H9 (cell line): Measurements from ENCODE around the gene SPATA19. TPM values are rescaled to one million over a fixed set of nuclear protein-coding genes. Genes with fewer than 3 reads are reported as not detected.

Source experiments
- DNase-seq: peaks from one replicate; pipeline ENCODE4 v3.0.0-alpha.2; 2017
- H2AFZ ChIP-seq: one replicate; pipeline ENCODE4 v1.6.1; 2013; ENCODE audit warnings: mild to moderate bottlenecking, low read length, control low read depth, moderate library complexity
- H2AK5ac ChIP-seq: 2 replicates; pipeline ENCODE4 v1.6.1; 2013; ENCODE audit warnings: low read length, control low read depth, mixed read lengths; ENCODE audit not compliant: insufficient read length
- H2BK120ac ChIP-seq: one replicate; pipeline ENCODE4 v1.6.1; 2013; ENCODE audit warnings: low read depth, mild to moderate bottlenecking, low read length, control low read depth, inconsistent platforms; ENCODE audit not compliant: poor library complexity, severe bottlenecking
- H2BK12ac ChIP-seq: 2 replicates; pipeline ENCODE4 v1.6.1; 2013; ENCODE audit warnings: low read length, control low read depth, mixed read lengths, low read depth; ENCODE audit not compliant: insufficient read length
- H2BK15ac ChIP-seq: 2 replicates; pipeline ENCODE4 v1.6.1; 2013; ENCODE audit warnings: low read depth, low read length, control low read depth
- H2BK20ac ChIP-seq: one replicate; pipeline ENCODE4 v1.6.1; 2013; ENCODE audit warnings: low read depth, mild to moderate bottlenecking, low read length, control low read depth, inconsistent platforms; ENCODE audit not compliant: poor library complexity, severe bottlenecking
- H2BK5ac ChIP-seq: 2 replicates; pipeline ENCODE4 v1.6.1; 2013; ENCODE audit warnings: low read length, control low read depth, mixed read lengths; ENCODE audit not compliant: insufficient read length
- H3K14ac ChIP-seq: 2 replicates; pipeline ENCODE4 v1.6.1; 2013; ENCODE audit warnings: low read length, control low read depth; ENCODE audit not compliant: insufficient read depth
- H3K18ac ChIP-seq: 2 replicates; pipeline ENCODE4 v1.6.1; 2013; ENCODE audit warnings: low read depth, mild to moderate bottlenecking, mixed read lengths, low read length, control low read depth; ENCODE audit not compliant: insufficient read length
- H3K23ac ChIP-seq: 2 replicates; pipeline ENCODE4 v1.6.1; 2013; ENCODE audit warnings: low read length, control low read depth, mixed read lengths, low read depth; ENCODE audit not compliant: insufficient read length
- H3K23me2 ChIP-seq: 2 replicates; pipeline ENCODE4 v1.6.1; 2013; ENCODE audit warnings: low read depth, mild to moderate bottlenecking, mixed read lengths, low read length, control low read depth; ENCODE audit not compliant: insufficient read length, poor library complexity, severe bottlenecking
- H3K27ac ChIP-seq: 2 replicates; pipeline ENCODE4 v1.5.1; 2013; ENCODE audit warnings: low read length, control low read depth, mixed read lengths, low read depth; ENCODE audit not compliant: insufficient read length
- H3K27me3 ChIP-seq: 2 replicates; pipeline ENCODE4 v1.6.1; 2013; ENCODE audit warnings: low read length, control low read depth, inconsistent platforms; ENCODE audit not compliant: insufficient read depth
- H3K4ac ChIP-seq: 2 replicates; pipeline ENCODE4 v1.6.1; 2013; ENCODE audit warnings: low read depth, mild to moderate bottlenecking, control low read depth, inconsistent platforms, low read length, moderate library complexity
- H3K4me1 ChIP-seq: 2 replicates; pipeline ENCODE4 v1.6.1; 2013; ENCODE audit warnings: low read length, control low read depth, inconsistent platforms; ENCODE audit not compliant: insufficient read depth
- H3K4me2 ChIP-seq: 2 replicates; pipeline ENCODE4 v1.6.1; 2013; ENCODE audit warnings: low read length, control low read depth, mixed read lengths; ENCODE audit not compliant: insufficient read length, insufficient read depth
- H3K56ac ChIP-seq: 2 replicates; pipeline ENCODE4 v1.6.1; 2013; ENCODE audit warnings: low read depth, mild to moderate bottlenecking, mixed read lengths, low read length, control low read depth; ENCODE audit not compliant: insufficient read length
- H3K79me1 ChIP-seq: 2 replicates; pipeline ENCODE4 v1.6.1; 2013; ENCODE audit warnings: low read depth, mild to moderate bottlenecking, moderate library complexity, low read length, control low read depth, inconsistent platforms; ENCODE audit not compliant: insufficient read depth, poor library complexity, severe bottlenecking
- H3K79me2 ChIP-seq: 2 replicates; pipeline ENCODE4 v1.6.1; 2013; ENCODE audit warnings: low read length, control low read depth, inconsistent platforms; ENCODE audit not compliant: insufficient read depth
- H3K9ac ChIP-seq: 2 replicates; pipeline ENCODE4 v1.6.1; 2013; ENCODE audit warnings: low read length, control low read depth, mixed read lengths; ENCODE audit not compliant: insufficient read length; ENCODE audit errors: extremely low read depth
- H3K9me3 ChIP-seq: one replicate; pipeline ENCODE4 v1.6.1; 2013; ENCODE audit warnings: low read depth, low read length, inconsistent platforms; ENCODE audit not compliant: control insufficient read depth
- H3T11ph ChIP-seq: one replicate; pipeline ENCODE4 v1.6.1; 2013; ENCODE audit warnings: mild to moderate bottlenecking, low read length, control low read depth, inconsistent platforms
- H4K20me1 ChIP-seq: one replicate; pipeline ENCODE4 v1.6.1; 2013; ENCODE audit not compliant: control insufficient read depth, insufficient read length, insufficient read depth
- H4K5ac ChIP-seq: 2 replicates; pipeline ENCODE4 v1.6.1; 2013; ENCODE audit warnings: low read depth, mild to moderate bottlenecking, mixed read lengths, low read length, control low read depth; ENCODE audit not compliant: insufficient read length
- H4K8ac ChIP-seq: replicated peaks from 2 replicates; pipeline ENCODE4 v1.6.1; 2013; ENCODE audit warnings: low read length, control low read depth, mixed read lengths, low read depth; ENCODE audit not compliant: insufficient read length
- H4K91ac ChIP-seq: 2 replicates; pipeline ENCODE4 v1.6.1; 2013; ENCODE audit warnings: low read depth, mild to moderate bottlenecking, moderate library complexity, mixed read lengths, low read length, control low read depth; ENCODE audit not compliant: insufficient read length
- H3K27ac Mint-ChIP-seq, 3 experiments: 2 replicates in 2 of 3; 3 replicates in 1 of 3; pipeline ENCODE4 v1.8.0; 2020 to 2021; ENCODE audit warnings: mixed read lengths in 3 of 3, mild to moderate bottlenecking in 1 of 3, moderate library complexity in 1 of 3
- H3K27me3 Mint-ChIP-seq: 2 replicates; pipeline ENCODE4 v1.8.0; 2021; ENCODE audit warnings: low read depth, mild to moderate bottlenecking, moderate library complexity, mixed read lengths
- H3K36me3 Mint-ChIP-seq, 3 experiments: 2 replicates in 2 of 3; 3 replicates in 1 of 3; pipeline ENCODE4 v1.8.0; 2020 to 2021; ENCODE audit warnings: low read depth in 3 of 3, mixed read lengths in 3 of 3; ENCODE audit not compliant: insufficient read depth in 1 of 3
- H3K4me1 Mint-ChIP-seq, 2 experiments: 2 replicates each; pipeline ENCODE4 v1.8.0; 2020; ENCODE audit warnings: mixed read lengths in 2 of 2
- H3K4me3 Mint-ChIP-seq, 2 experiments: 2 replicates in 1 of 2; 3 replicates in 1 of 2; pipeline ENCODE4 v1.8.0; 2020 to 2021; ENCODE audit warnings: mild to moderate bottlenecking in 2 of 2, mixed read lengths in 2 of 2, moderate library complexity in 1 of 2
- H3K9me3 Mint-ChIP-seq, 2 experiments: 2 replicates in 1 of 2; 3 replicates in 1 of 2; pipeline ENCODE4 v1.8.0; 2020; ENCODE audit warnings: mild to moderate bottlenecking in 2 of 2, mixed read lengths in 2 of 2, moderate library complexity in 1 of 2
- WGBS: extraction: QIAGEN DNeasy Blood & Tissue Kit; methylation state at CpG from one replicate; pipeline ENCODE4 v1.1.7; 2013; ENCODE audit warnings: missing lambda C conversion rate, low lambda C conversion rate, mixed read lengths; ENCODE audit not compliant: insufficient read length; ENCODE audit errors: extremely low coverage; 5-methylcytosine and 5-hydroxymethylcytosine counted together
- total RNA-seq: library from RNA; stranded (reverse); gene quantifications from 2 replicates; pipeline ENCODE4 v1.2.1, GENCODE V29; 2021
- TF ChIP-seq, protein P1 (sequence below): fragments of 200-600 bp; sonication (generic); conservative IDR thresholded peaks from 3 replicates; pipeline ENCODE4 v1.8.0; 2021; ENCODE audit warnings: antibody characterized with exemption, mild to moderate bottlenecking

SPATA19 gene
- total RNA-seq, 1 experiment from 2014 or later: not detected

DNA sequence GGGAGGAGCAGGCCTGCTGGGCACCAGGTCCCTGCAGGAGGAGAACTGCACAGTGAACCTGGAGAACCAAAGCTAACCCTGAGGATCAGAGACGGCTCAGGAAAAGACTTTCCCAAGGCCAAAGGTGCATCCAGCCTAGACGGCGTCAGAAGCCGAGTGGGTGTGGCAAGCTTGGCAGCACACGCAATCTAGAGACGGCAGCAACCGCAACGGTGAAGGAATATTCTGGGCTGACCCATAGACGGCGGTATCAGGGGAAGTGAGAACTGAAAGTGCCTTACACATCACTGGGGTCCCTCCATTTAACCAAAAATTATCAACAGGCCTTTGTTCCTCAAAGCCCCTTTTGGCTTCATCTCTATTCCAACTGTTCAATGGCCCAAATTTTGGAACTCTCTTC lies 26.2 kb downstream of the SPATA19 start:
- H3K4me2 ChIP-seq: no peak overlapping the region
- no peak overlapping the region for H4K5ac ChIP-seq
- Mint-ChIP-seq H3K27ac (no peak overlapping the region), H3K27me3 (peaks cover 2% of the 10 kb centered on the region), H3K36me3 (no peaks in the 10 kb centered on the region), H3K9me3 (no peaks in the 10 kb centered on the region), H3K4me3 (no peak overlapping the region), H3K4me1 (peaks cover 2 to 12% of the 10 kb centered on the region in 2 experiments)
- H2AFZ ChIP-seq: no peak overlapping the region
- H4K91ac ChIP-seq: no peak overlapping the region
- H3K18ac ChIP-seq: no peak overlapping the region
- H2BK12ac ChIP-seq: no peak overlapping the region
- no peaks in the 10 kb centered on the region for H3K27me3 ChIP-seq
- H2BK20ac ChIP-seq: no peak overlapping the region
- no peak overlapping the region for H2BK120ac ChIP-seq
- no peaks in the 10 kb centered on the region for H3K9me3 ChIP-seq
- no peak overlapping the region for H2AK5ac ChIP-seq
- no peak overlapping the region; the same call in 1 of the 2 replicates for H3K14ac ChIP-seq
- no peaks in the 10 kb centered on the region for H3K4me1 ChIP-seq
- H3K79me1 ChIP-seq: no peaks in the 10 kb centered on the region
- H3K9ac ChIP-seq: no peak overlapping the region
- H2BK15ac ChIP-seq: no peak overlapping the region
- H3K56ac ChIP-seq: no peak overlapping the region
- WGBS: no CpG with 5 or more reads among the region's 10 CpGs
- H3K23ac ChIP-seq: no peak overlapping the region
- DNase-seq: peak; percentile 15
- no peak overlapping the region for H3T11ph ChIP-seq
- no peaks in the 10 kb centered on the region for H4K20me1 ChIP-seq
- H3K27ac ChIP-seq: no peak overlapping the region
- no peak overlapping the region for H4K8ac ChIP-seq
- TF ChIP-seq, protein P1, sequence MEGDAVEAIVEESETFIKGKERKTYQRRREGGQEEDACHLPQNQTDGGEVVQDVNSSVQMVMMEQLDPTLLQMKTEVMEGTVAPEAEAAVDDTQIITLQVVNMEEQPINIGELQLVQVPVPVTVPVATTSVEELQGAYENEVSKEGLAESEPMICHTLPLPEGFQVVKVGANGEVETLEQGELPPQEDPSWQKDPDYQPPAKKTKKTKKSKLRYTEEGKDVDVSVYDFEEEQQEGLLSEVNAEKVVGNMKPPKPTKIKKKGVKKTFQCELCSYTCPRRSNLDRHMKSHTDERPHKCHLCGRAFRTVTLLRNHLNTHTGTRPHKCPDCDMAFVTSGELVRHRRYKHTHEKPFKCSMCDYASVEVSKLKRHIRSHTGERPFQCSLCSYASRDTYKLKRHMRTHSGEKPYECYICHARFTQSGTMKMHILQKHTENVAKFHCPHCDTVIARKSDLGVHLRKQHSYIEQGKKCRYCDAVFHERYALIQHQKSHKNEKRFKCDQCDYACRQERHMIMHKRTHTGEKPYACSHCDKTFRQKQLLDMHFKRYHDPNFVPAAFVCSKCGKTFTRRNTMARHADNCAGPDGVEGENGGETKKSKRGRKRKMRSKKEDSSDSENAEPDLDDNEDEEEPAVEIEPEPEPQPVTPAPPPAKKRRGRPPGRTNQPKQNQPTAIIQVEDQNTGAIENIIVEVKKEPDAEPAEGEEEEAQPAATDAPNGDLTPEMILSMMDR: no peak
- H2BK5ac ChIP-seq: no peak overlapping the region
- H3K79me2 ChIP-seq: no peaks in the 10 kb centered on the region; the same call in 1 of the 2 replicates
- no peak overlapping the region for H3K4ac ChIP-seq
- no peaks in the 10 kb centered on the region for H3K23me2 ChIP-seq
